ENCODE results near the gene RPTOR.

- TF ChIP-seq CTCF (optimal IDR thresholded peaks at IDR 0.05 in 1 of 3, IDR thresholded peaks at IDR 0.05 in 1 of 3, conservative IDR thresholded peaks at IDR 0.05 in 1 of 3; ENCODE audit: extremely low read depth in 1 of 3, insufficient read depth in 2 of 3, low read length in 3 of 3) (no peak), EZH2 (IDR thresholded peaks at IDR 0.05; ENCODE audit: low read length) (no peak)
These were observed 67.2 kb downstream of the RPTOR start for GRCh38 chr17:80611816-80612215.

All from keratinocyte (primary cell).